Memory B cell (primary cell): ENCODE results near the gene GRK5.

Experiments used
- ATAC-seq: fragments of 150-1000 bp; cut with Tn5 transposase; 2 replicates; pipeline ENCODE4 v1.10.0; 2021; ENCODE audit warnings: low read depth, mild to moderate bottlenecking, moderate library complexity
- DNase-seq, 2 donors: peaks; one replicate each; pipeline ENCODE4 v3.0.0; 2022; ENCODE audit warnings: low spot score in 2 of 2
- H3K27ac Mint-ChIP-seq: one replicate; pipeline ENCODE4 v1.8.0; 2022; ENCODE audit warnings: mild to moderate bottlenecking, moderate library complexity, mixed read lengths
- H3K27me3 Mint-ChIP-seq: one replicate; pipeline ENCODE4 v1.8.0; 2022; ENCODE audit warnings: mixed read lengths
- H3K36me3 Mint-ChIP-seq: one replicate; pipeline ENCODE4 v1.8.0; 2022; ENCODE audit warnings: mild to moderate bottlenecking, mixed read lengths
- H3K4me1 Mint-ChIP-seq: one replicate; pipeline ENCODE4 v1.8.0; 2022; ENCODE audit warnings: mixed read lengths
- H3K4me3 Mint-ChIP-seq: one replicate; pipeline ENCODE4 v1.8.0; 2022; ENCODE audit warnings: mild to moderate bottlenecking, moderate library complexity, mixed read lengths
- H3K9me3 Mint-ChIP-seq: one replicate; pipeline ENCODE4 v1.8.0; 2022; ENCODE audit warnings: mixed read lengths

The GRK5 gene

DNA sequence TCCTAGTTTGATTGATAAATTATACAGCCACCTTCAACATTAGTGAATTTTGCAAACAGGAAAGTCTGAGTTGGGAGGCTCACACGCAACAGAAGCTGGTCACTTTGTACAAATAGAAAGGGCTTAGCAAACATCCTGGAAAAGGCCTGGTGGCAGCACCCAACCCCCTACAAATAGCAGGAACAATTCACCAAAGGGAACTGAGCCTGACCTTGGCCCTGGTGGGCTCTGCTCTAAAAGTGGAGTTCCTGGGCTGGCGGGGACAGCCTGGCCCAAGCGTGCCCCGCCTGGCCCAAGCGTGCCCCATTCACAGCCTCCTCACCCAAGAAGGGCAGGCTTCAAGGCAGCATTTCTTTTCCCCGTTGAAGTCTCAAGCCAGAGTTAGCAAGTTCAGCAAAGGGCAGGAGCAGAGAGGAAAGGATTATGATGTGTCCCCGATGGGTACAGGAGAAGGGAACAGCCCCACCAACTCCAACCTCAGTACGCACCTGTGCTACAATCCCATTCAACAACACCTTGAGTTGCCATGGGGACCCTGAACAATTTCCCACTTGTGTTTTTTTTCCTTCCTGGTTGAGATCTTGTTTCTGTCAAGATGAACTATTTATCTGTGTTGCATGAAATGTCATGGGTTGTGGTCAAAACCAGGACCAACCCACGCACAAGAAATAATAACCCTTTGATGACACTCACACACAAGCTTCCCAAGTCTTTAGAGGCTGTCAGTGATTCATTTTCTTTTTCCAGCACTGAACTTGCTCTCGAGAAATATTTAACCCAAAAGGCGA, 291.7 kb downstream of the GRK5 start:
- no peak for DNase-seq
- peaks cover 3% of the 10 kb centered on the region for H3K36me3 Mint-ChIP-seq

DNA sequence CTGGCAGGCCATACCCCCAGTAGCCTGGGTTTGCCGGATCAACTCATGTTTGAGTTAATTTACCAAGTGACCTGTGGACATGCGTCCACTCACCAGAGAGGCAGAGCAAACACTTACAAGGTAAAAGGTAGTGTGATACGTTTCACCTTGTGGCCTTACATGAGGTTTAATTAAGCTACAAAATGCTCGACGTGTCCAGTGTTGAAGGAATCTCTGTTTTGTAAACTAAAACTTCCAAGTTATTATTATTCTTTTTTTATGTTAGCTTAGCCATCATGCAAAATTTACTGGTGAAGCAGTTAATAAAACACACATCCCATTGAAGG, 292.3 kb downstream of the GRK5 start:
- no peaks in the 10 kb centered on the region for H3K9me3 Mint-ChIP-seq
- ATAC-seq (no peak), DNase-seq (no peak)
- no peak overlapping the region for H3K4me3 Mint-ChIP-seq
- H3K4me1 Mint-ChIP-seq: peaks cover 14% of the 10 kb centered on the region
- H3K36me3 Mint-ChIP-seq: peaks cover 7% of the 10 kb centered on the region
- no peaks in the 10 kb centered on the region for H3K27me3 Mint-ChIP-seq
- H3K27ac Mint-ChIP-seq: no peak overlapping the region

More for the DNA sequence above, 291.7 kb downstream of the GRK5 start:
- no peak for ATAC-seq
- H3K4me3 Mint-ChIP-seq: no peak overlapping the region
- H3K9me3 Mint-ChIP-seq: no peaks in the 10 kb centered on the region
- no peaks in the 10 kb centered on the region for H3K27me3 Mint-ChIP-seq
- no peak overlapping the region for H3K27ac Mint-ChIP-seq
- H3K4me1 Mint-ChIP-seq: peaks cover 14% of the 10 kb centered on the region

DNA sequence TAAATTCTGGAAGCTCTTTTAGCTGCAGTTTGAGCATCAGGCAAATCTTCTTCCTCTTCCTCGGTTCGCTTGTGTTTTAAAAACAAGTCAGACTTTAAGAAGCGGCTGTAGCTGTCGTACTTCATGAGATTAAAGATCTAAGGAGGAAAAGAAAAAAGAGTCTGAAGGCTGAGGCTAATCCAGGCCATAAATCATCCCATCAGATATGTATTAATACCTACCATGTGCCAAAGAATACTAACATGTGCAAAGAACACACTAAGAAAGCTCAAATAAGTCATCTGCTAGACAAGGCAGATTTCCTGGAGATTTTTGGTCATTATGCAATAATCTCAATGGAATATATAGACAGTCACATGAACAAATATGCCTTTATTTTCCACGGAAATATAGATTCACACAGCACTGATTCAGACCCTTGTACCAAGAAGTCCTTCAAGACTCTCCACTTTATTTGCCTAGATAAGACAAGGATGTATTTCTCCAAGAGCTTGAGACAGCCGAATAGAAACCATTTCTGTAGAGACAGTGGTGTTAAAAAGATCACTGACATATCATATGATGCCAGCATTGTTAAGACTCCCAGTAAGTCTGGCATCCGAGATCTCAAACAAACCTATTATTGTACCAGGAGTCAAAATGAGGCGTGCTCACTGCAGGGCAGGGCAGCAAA, 292.9 kb downstream of the GRK5 start:
- Mint-ChIP-seq H3K9me3 (no peaks in the 10 kb centered on the region), H3K4me1 (peaks cover 14% of the 10 kb centered on the region), H3K27me3 (no peaks in the 10 kb centered on the region), H3K4me3 (no peak overlapping the region), H3K36me3 (peaks cover 9% of the 10 kb centered on the region), H3K27ac (no peak overlapping the region)
- DNase-seq (no peak), ATAC-seq (no peak)

DNA sequence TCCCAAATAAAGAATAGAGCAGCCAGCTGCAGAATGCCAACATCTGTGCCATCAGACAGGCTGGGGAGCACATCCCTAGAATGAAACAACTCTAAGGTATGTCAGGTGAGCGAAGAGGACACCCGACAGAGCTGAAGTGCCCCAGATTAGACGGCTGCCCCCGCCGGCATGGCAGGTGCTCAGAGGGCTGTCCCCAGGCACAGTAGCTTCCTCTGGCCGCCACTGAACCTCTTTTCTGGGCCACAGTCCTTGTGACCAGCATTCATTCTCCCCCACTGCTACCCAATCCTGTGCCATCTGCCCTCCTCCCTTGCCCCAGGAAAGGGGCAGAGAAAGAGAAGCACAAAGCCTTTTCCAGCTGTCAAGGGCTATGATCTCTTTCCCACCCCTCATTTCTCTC, 293.4 kb downstream of the GRK5 start:
- H3K27me3 Mint-ChIP-seq: no peaks in the 10 kb centered on the region
- no peak for ATAC-seq
- H3K36me3 Mint-ChIP-seq: peaks cover 9% of the 10 kb centered on the region
- peaks cover 14% of the 10 kb centered on the region for H3K4me1 Mint-ChIP-seq
- no peaks in the 10 kb centered on the region for H3K9me3 Mint-ChIP-seq
- DNase-seq: no peak
- no peak overlapping the region for H3K4me3 Mint-ChIP-seq
- no peak overlapping the region for H3K27ac Mint-ChIP-seq

DNA sequence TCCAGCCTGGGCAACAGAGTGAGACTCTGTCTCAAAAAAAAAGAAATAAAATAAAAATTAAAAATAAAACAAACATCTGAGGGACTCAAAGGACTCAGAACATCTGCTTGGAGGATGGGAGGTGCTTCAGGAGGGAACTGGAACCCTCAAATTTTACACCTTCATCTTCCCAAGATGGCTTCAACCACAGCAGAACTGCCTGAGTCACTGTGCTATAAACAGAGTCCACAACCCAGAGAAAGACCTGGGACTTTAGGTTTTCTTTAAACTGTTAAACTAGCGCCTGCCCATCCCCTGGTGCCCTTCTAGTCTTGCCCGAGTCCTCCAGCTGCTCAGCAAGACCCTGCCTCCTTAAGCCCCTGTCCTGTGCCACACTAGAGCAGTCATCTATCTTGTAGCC, 294.3 kb downstream of the GRK5 start:
- Mint-ChIP-seq H3K4me1 (peaks cover 8% of the 10 kb centered on the region), H3K27me3 (no peaks in the 10 kb centered on the region), H3K36me3 (peaks cover 9% of the 10 kb centered on the region), H3K4me3 (no peak overlapping the region), H3K9me3 (no peaks in the 10 kb centered on the region), H3K27ac (no peak overlapping the region)
- no peak for DNase-seq
- ATAC-seq: no peak

DNA sequence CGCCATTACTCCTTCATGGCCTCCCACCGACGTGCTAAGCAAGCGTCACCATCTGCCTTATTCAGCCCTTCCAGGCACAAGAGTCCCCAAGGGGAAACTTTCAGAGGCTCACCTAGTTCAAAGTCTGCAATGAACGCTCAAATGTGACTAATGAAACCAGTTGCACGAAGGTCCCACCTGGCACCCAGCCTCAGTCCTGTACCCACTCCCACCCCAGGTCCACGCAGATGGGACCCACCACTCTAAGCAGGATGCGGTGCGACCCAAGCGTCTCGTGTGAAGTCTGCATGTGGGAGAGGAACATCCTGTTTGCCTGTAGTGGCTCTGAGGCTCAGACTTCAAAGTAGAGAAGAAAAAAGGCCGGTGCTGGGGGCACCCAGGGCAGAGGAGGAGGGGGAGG, 294.8 kb downstream of the GRK5 start:
- ATAC-seq (peak; percentile 52), DNase-seq (no peak)
- Mint-ChIP-seq H3K36me3 (peaks cover 14% of the 10 kb centered on the region), H3K27ac (peak overlapping the region; percentile 29), H3K4me1 (peaks cover 8% of the 10 kb centered on the region), H3K4me3 (peak overlapping the region; percentile 18), H3K27me3 (no peaks in the 10 kb centered on the region), H3K9me3 (no peaks in the 10 kb centered on the region)

DNA sequence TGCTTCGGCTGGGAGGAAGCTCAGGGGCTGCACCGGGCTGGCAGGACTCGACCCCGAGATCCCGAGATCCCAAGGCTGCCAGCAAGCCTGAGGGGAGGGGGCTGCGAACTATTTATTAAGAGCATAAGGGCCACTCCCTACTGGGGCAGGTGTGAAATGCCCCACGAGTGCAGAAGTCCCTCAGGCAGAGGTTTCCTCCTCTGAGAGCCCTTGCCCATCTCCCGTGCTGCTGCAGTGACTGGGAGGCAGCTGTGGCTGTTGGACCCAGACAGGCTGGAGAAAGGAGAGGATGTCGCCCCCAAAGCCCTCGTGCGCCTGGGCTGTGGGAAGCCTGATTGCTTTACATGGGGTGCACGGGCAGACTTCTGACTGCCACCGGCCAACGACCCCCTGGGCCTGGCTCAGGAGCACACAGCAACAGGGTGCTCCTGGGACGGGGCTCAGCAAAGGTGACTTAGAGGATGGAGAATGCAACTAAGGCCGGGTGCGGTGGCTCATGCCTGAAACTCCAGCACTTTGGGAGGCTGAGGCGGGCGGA, 295.3 kb downstream of the GRK5 start:
- peaks cover 14% of the 10 kb centered on the region for H3K36me3 Mint-ChIP-seq
- H3K27me3 Mint-ChIP-seq: no peaks in the 10 kb centered on the region
- no peaks in the 10 kb centered on the region for H3K9me3 Mint-ChIP-seq

DNA sequence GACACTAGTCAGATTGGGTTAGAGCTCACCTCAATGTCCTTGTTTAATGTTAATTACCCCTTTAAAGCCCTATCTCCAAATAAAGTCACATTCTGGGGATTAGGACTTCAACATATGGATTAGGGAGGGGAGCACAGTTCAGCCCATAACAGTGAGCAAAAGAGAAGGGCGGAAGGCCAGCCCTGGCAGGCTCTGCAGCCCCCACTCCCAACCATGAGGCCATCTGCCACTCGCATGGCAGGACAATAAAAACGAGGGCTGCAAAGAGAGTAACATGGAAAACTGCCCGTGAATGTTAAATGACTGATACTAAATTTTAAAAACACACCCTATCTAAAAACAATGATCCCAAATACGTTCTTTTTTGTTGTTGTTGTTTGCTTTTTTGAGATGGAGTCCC, 296.4 kb downstream of the GRK5 start:
- H3K27me3 Mint-ChIP-seq: no peaks in the 10 kb centered on the region
- H3K36me3 Mint-ChIP-seq: peaks cover 14% of the 10 kb centered on the region
- no peak overlapping the region for H3K27ac Mint-ChIP-seq
- DNase-seq (no peak), ATAC-seq (no peak)
- peaks cover 8% of the 10 kb centered on the region for H3K4me1 Mint-ChIP-seq
- no peak overlapping the region for H3K4me3 Mint-ChIP-seq
- no peaks in the 10 kb centered on the region for H3K9me3 Mint-ChIP-seq

More for the DNA sequence above, 295.3 kb downstream of the GRK5 start:
- Mint-ChIP-seq H3K4me1 (peaks cover 8% of the 10 kb centered on the region), H3K4me3 (no peak overlapping the region), H3K27ac (peak overlapping the region; percentile 29)
- DNase-seq: no peak
- no peak for ATAC-seq

DNA sequence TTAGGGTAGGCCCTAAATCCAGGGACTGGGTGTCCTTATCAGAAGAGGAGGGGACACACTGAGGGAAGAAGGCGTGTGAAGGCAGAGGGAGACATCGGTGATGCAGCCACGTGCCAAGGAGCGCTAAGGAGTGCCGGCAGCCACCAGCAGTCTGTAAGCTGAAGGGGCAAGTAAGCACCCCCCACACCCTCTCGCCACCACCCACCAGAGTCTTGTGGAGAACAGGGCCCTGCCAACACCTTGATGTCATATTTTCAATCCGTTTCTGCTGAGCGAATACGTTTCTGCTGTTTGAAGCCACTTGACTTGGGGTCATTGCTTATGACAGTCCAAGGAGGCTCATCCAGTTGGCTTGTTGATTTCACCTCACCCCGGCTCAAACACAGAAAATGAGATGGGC, 297.3 kb downstream of the GRK5 start:
- no peaks in the 10 kb centered on the region for H3K9me3 Mint-ChIP-seq
- H3K27ac Mint-ChIP-seq: no peak overlapping the region
- DNase-seq: no peak
- no peak overlapping the region for H3K4me3 Mint-ChIP-seq
- ATAC-seq: no peak
- H3K27me3 Mint-ChIP-seq: no peaks in the 10 kb centered on the region
- H3K4me1 Mint-ChIP-seq: peaks cover 8% of the 10 kb centered on the region
- peaks cover 14% of the 10 kb centered on the region for H3K36me3 Mint-ChIP-seq

DNA sequence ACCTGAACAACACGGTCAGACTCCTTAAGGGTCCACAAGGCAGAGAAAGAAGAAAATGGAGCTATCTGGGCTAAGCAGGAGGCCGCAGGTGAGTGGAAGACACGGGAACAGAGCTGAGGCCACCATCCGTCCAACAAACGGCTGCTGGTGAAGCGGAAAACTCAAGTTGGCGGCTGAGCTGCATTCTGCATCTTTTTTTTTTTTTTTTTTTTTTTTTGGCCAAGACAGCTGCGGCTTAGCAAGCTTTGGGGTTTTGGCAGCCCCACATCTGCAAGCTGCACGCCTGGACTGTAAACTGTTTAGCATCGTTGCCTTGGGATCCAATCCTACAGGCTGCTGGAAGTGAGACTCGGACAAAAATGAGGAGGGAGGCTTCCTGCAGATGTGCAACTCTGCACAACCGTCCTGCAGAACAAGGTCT, 297.8 kb downstream of the GRK5 start:
- H3K4me1 Mint-ChIP-seq: peaks cover 8% of the 10 kb centered on the region
- no peak for DNase-seq

More for the DNA sequence above, 297.8 kb downstream of the GRK5 start:
- H3K9me3 Mint-ChIP-seq: no peaks in the 10 kb centered on the region
- peaks cover 14% of the 10 kb centered on the region for H3K36me3 Mint-ChIP-seq
- no peaks in the 10 kb centered on the region for H3K27me3 Mint-ChIP-seq
- no peak for ATAC-seq
- no peak overlapping the region for H3K4me3 Mint-ChIP-seq
- H3K27ac Mint-ChIP-seq: no peak overlapping the region
